Activated CD4-positive, alpha-beta T cell treated with anti-CD3 and anti-CD28 coated beads, Interleukin-2, amount 50 U/mL, for 1 hour (primary cell): Measurements from ENCODE around the gene CIITA.

Experiments
- DNase-seq: peaks from one replicate; pipeline ENCODE4 v3.0.0-alpha.2; 2020

CIITA gene

GRCh38 chr16:10852948-10853347 is 24.1 kb upstream of the CIITA start:
- no peak for DNase-seq

- DNase-seq: no peak
Measured at GRCh38 chr16:10856042-10856441, 21.0 kb upstream of the CIITA start.

- no peak for DNase-seq
Measured at GRCh38 chr16:10858203-10858602, 18.8 kb upstream of the CIITA start.

- DNase-seq: no peak
Measured at GRCh38 chr16:10859020-10859419, 18.0 kb upstream of the CIITA start.

GRCh38 chr16:10859658-10860057 is 17.3 kb upstream of the CIITA start:
- DNase-seq: no peak

GRCh38 chr16:10862438-10862837 is 14.6 kb upstream of the CIITA start:
- DNase-seq: no peak

GRCh38 chr16:10865991-10866966 is 10.7 kb upstream of the CIITA start:
- no peak for DNase-seq

- DNase-seq: no peak
Measured at GRCh38 chr16:10867199-10867598, 9.8 kb upstream of the CIITA start.

- no peak for DNase-seq
Measured at GRCh38 chr16:10868104-10868595, 8.9 kb upstream of the CIITA start.

- no peak for DNase-seq
Measured at GRCh38 chr16:10868596-10869469, 8.2 kb upstream of the CIITA start.

- no peak for DNase-seq
Measured at GRCh38 chr16:10870137-10870776, 6.7 kb upstream of the CIITA start.

GRCh38 chr16:10870808-10871156 is 6.2 kb upstream of the CIITA start:
- no peak for DNase-seq

GRCh38 chr16:10871157-10871991 is 5.6 kb upstream of the CIITA start:
- DNase-seq: no peak

- no peak for DNase-seq
Measured at GRCh38 chr16:10876315-10876714, 687 bp upstream of the CIITA start.

GRCh38 chr16:10877472-10877946 is 507 bp downstream of the CIITA start:
- no peak for DNase-seq

GRCh38 chr16:10878328-10878643 is 1.3 kb downstream of the CIITA start:
- DNase-seq: no peak

- no peak for DNase-seq
Measured at GRCh38 chr16:10878644-10879501, 1.9 kb downstream of the CIITA start.

- DNase-seq: no peak
Measured at GRCh38 chr16:10879681-10880589, 2.9 kb downstream of the CIITA start.

GRCh38 chr16:10880594-10881452 is 3.8 kb downstream of the CIITA start:
- no peak for DNase-seq
